Caki2 (cell line): ENCODE results near the gene KCNK13. TPM values are rescaled to one million over a fixed set of nuclear protein-coding genes. Genes with fewer than 3 reads are reported as not detected.
"Not testable (repeated sequence)": the region's sequence is repeated elsewhere in the genome, so short reads cannot be mapped to it uniquely, and the experiment has no call there.

Experiments used
- DNase-seq: peaks from one replicate; pipeline ENCODE4 v3.0.0-alpha.2; 2015; ENCODE audit warnings: low read depth
- in situ Hi-C: cut with HindIII; loops from 2 replicates; pipeline ENCODE4 v1.10.0; 2016; ENCODE audit warnings: low sequenced_read_pairs, low pct_unique_long_range_greater_than_20kb, mixed read lengths
- total RNA-seq: library from RNA; depleted of rRNA; stranded (reverse); fragments of >200 nt; shearing (Covaris generic); gene quantifications from 2 replicates; pipeline ENCODE4 v1.2.3, GENCODE V29; 2014; ENCODE audit warnings: low replicate concordance

The KCNK13 gene
- total RNA-seq, 1 experiment from 2014 or later: 0.95 TPM

- DNase-seq: no peak
- in situ Hi-C loops: no loop called here
These were observed 2.8 kb upstream of the KCNK13 start for GRCh38 chr14:90058876-90059458.

- peak; percentile 71 for DNase-seq
These were observed 1.4 kb upstream of the KCNK13 start for GRCh38 chr14:90060312-90060964.

GRCh38 chr14:90060965-90061684, 669 bp upstream of the KCNK13 start:
- DNase-seq: no peak
- in situ Hi-C loops: no loop called here

More at GRCh38 chr14:90060312-90060964, 1.4 kb upstream of the KCNK13 start:
- in situ Hi-C loops: no loop called here

- no peak for DNase-seq
- in situ Hi-C loops: no loop called here
These were observed 467 bp downstream of the KCNK13 start for GRCh38 chr14:90062127-90062794.

- in situ Hi-C loops: no loop called here
- DNase-seq: no peak
These were observed 1.2 kb downstream of the KCNK13 start for GRCh38 chr14:90062822-90063539.

GRCh38 chr14:90072350-90072749, 10.6 kb downstream of the KCNK13 start:
- no peak for DNase-seq
- in situ Hi-C loops: no loop called here

GRCh38 chr14:90079576-90079975, 17.8 kb downstream of the KCNK13 start:
- no peak for DNase-seq
- in situ Hi-C loops: no loop called here

GRCh38 chr14:90087433-90087832, 25.6 kb downstream of the KCNK13 start:
- in situ Hi-C loops: no loop called here
- DNase-seq: no peak

- in situ Hi-C loops: no loop called here
- no peak for DNase-seq
These were observed 26.4 kb downstream of the KCNK13 start for GRCh38 chr14:90088176-90088575.

GRCh38 chr14:90089486-90089885, 27.7 kb downstream of the KCNK13 start:
- DNase-seq, in situ Hi-C loops: not testable (repeated sequence)

- in situ Hi-C loops: no loop called here
- DNase-seq: peak; percentile 74
These were observed 29.6 kb downstream of the KCNK13 start for GRCh38 chr14:90091393-90091792.

GRCh38 chr14:90093942-90094595, 32.3 kb downstream of the KCNK13 start:
- DNase-seq: peak; percentile 18
- in situ Hi-C loops: no loop called here

- no peak for DNase-seq
- in situ Hi-C loops: no loop called here
These were observed 33.3 kb downstream of the KCNK13 start for GRCh38 chr14:90095096-90095495.

GRCh38 chr14:90096566-90096965, 34.8 kb downstream of the KCNK13 start:
- in situ Hi-C loops: no loop called here
- DNase-seq: no peak

GRCh38 chr14:90103808-90104207, 42.0 kb downstream of the KCNK13 start:
- DNase-seq: no peak
- in situ Hi-C loops: no loop called here

GRCh38 chr14:90105756-90106155, 44.0 kb downstream of the KCNK13 start:
- in situ Hi-C loops: no loop called here

GRCh38 chr14:90107789-90108188, 46.0 kb downstream of the KCNK13 start:
- in situ Hi-C loops: no loop called here
- DNase-seq: no peak

More at GRCh38 chr14:90105756-90106155, 44.0 kb downstream of the KCNK13 start:
- no peak for DNase-seq

- in situ Hi-C loops: no loop called here
- no peak for DNase-seq
These were observed 48.1 kb downstream of the KCNK13 start for GRCh38 chr14:90109858-90110257.
